A549 (cell line): ENCODE measurements around the gene PGF.

ENCODE experiments used
- CEBPB ChIP-seq, 2 experiments: fragments of >200 bp in 1 of 2; sonication (Bioruptor Twin) in 1 of 2; formaldehyde crosslinking in 1 of 2; IDR thresholded peaks; 2 replicates each; pipeline ENCODE4 v1.6.1; 2012 to 2016
- CTCF ChIP-seq: fragments of >200 bp; sonication (Bioruptor Twin); formaldehyde crosslinking; IDR thresholded peaks from 3 replicates; pipeline ENCODE4 v1.5.1; 2016
- POLR2A ChIP-seq: IDR thresholded peaks from 2 replicates; pipeline ENCODE4 v1.6.1; 2012; ENCODE audit warnings: mild to moderate bottlenecking, low read length
- RNF2 ChIP-seq: fragments of 200-600 bp; sonication (generic); IDR thresholded peaks from 2 replicates; pipeline ENCODE4 v1.6.1; 2016; ENCODE audit warnings: low read depth, mild to moderate bottlenecking, antibody characterized with exemption, moderate library complexity, borderline replicate concordance
- TF ChIP-seq, protein P1 (sequence below): fragments of 200-600 bp; sonication (generic); IDR thresholded peaks from 2 replicates; pipeline ENCODE4 v1.6.1; 2016; ENCODE audit warnings: antibody characterized with exemption, mild to moderate bottlenecking, moderate library complexity
- TF ChIP-seq, protein P2 (sequence below): fragments of 450-650 bp; IDR thresholded peaks from 2 replicates; pipeline ENCODE4 v1.6.1; 2014; ENCODE audit warnings: antibody characterized with exemption
- TF ChIP-seq, protein P3 (sequence below): fragments of >200 bp; sonication (Bioruptor Twin); formaldehyde crosslinking; IDR thresholded peaks from 3 replicates; pipeline ENCODE4 v1.6.1; 2016
- TF ChIP-seq, protein P4 (sequence below): fragments of 250-450 bp; sonication (Bioruptor Pico); IDR thresholded peaks from 2 replicates; pipeline ENCODE4 v1.5.0; 2021; ENCODE audit warnings: mild to moderate bottlenecking, moderate library complexity, borderline replicate concordance

DNA sequence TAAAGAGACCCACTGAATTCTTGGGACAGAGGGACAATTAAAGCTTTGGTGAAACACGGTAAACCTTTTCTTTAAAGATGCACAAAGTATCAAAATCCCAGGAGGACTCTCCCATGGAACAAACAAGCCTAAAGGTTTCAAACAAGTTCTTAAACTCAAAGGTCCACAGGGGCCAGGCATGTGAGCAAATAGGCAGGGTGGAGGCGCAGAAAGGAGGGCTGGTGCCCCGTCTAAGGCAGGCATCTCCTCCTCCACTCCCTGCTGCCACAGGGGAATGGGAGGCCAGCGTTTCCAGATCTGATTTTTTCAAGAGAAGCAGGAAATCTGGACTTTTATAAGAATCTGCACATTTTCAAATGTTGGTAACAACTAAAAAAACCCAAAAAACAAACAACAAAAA is 40.0 kb downstream of the PGF start:
- TF ChIP-seq, protein P1, sequence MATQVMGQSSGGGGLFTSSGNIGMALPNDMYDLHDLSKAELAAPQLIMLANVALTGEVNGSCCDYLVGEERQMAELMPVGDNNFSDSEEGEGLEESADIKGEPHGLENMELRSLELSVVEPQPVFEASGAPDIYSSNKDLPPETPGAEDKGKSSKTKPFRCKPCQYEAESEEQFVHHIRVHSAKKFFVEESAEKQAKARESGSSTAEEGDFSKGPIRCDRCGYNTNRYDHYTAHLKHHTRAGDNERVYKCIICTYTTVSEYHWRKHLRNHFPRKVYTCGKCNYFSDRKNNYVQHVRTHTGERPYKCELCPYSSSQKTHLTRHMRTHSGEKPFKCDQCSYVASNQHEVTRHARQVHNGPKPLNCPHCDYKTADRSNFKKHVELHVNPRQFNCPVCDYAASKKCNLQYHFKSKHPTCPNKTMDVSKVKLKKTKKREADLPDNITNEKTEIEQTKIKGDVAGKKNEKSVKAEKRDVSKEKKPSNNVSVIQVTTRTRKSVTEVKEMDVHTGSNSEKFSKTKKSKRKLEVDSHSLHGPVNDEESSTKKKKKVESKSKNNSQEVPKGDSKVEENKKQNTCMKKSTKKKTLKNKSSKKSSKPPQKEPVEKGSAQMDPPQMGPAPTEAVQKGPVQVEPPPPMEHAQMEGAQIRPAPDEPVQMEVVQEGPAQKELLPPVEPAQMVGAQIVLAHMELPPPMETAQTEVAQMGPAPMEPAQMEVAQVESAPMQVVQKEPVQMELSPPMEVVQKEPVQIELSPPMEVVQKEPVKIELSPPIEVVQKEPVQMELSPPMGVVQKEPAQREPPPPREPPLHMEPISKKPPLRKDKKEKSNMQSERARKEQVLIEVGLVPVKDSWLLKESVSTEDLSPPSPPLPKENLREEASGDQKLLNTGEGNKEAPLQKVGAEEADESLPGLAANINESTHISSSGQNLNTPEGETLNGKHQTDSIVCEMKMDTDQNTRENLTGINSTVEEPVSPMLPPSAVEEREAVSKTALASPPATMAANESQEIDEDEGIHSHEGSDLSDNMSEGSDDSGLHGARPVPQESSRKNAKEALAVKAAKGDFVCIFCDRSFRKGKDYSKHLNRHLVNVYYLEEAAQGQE: no peak
- TF ChIP-seq RNF2: no peak
- TF ChIP-seq, protein P2, sequence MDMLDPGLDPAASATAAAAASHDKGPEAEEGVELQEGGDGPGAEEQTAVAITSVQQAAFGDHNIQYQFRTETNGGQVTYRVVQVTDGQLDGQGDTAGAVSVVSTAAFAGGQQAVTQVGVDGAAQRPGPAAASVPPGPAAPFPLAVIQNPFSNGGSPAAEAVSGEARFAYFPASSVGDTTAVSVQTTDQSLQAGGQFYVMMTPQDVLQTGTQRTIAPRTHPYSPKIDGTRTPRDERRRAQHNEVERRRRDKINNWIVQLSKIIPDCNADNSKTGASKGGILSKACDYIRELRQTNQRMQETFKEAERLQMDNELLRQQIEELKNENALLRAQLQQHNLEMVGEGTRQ: no peak
- no peak for TF ChIP-seq CTCF
- TF ChIP-seq, protein P3, sequence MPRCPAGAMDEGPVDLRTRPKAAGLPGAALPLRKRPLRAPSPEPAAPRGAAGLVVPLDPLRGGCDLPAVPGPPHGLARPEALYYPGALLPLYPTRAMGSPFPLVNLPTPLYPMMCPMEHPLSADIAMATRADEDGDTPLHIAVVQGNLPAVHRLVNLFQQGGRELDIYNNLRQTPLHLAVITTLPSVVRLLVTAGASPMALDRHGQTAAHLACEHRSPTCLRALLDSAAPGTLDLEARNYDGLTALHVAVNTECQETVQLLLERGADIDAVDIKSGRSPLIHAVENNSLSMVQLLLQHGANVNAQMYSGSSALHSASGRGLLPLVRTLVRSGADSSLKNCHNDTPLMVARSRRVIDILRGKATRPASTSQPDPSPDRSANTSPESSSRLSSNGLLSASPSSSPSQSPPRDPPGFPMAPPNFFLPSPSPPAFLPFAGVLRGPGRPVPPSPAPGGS: no peak
- no peak for TF ChIP-seq POLR2A
- TF ChIP-seq, protein P4, sequence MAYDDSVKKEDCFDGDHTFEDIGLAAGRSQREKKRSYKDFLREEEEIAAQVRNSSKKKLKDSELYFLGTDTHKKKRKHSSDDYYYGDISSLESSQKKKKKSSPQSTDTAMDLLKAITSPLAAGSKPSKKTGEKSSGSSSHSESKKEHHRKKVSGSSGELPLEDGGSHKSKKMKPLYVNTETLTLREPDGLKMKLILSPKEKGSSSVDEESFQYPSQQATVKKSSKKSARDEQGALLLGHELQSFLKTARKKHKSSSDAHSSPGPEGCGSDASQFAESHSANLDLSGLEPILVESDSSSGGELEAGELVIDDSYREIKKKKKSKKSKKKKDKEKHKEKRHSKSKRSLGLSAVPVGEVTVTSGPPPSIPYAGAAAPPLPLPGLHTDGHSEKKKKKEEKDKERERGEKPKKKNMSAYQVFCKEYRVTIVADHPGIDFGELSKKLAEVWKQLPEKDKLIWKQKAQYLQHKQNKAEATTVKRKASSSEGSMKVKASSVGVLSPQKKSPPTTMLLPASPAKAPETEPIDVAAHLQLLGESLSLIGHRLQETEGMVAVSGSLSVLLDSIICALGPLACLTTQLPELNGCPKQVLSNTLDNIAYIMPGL: no peak
- TF ChIP-seq CEBPB (IDR thresholded peaks at IDR 0.05): no peak
